HuH-7.5 (cell line): ENCODE measurements around the gene TRIM64.
"Not testable (repeated sequence)": the region's sequence is repeated elsewhere in the genome, so short reads cannot be mapped to it uniquely, and the experiment has no call there.

Experiments
- DNase-seq: peaks from one replicate; pipeline ENCODE4 v3.0.0; 2011; ENCODE audit warnings: low spot score

Gene TRIM64

GRCh38 chr11:89965737-89966136 is at the start of gene TRIM64:
Gene TRIM64 (plus strand): TSS chr11:89966037. CDS start chr11:89968504, 2,467 bp downstream.
- DNase-seq, result not testable (repeated sequence)

GRCh38 chr11:89922195-89922660 is 43.6 kb upstream of the TRIM64 start, which contains the start of gene TRIM49D1:
Gene TRIM49D1 (minus strand): TSS chr11:89922245. CDS start chr11:89917710, 4,535 bp downstream.
- no peak for DNase-seq

GRCh38 chr11:89923764-89924163 is 42.1 kb upstream of the TRIM64 start, which contains the start of gene TRIM49D2:
Gene TRIM49D2 (plus strand): TSS chr11:89924064. CDS start chr11:89926762, 2,698 bp downstream.
- not testable (repeated sequence) for DNase-seq

GRCh38 chr11:89960833-89961232 is 5.0 kb upstream of the TRIM64 start:
- not testable (repeated sequence) for DNase-seq
